Glomerular endothelial cell (primary cell): ENCODE data around the gene TRAF3IP1. TPM values are rescaled to one million over a fixed set of nuclear protein-coding genes. Genes with fewer than 3 reads are reported as not detected.

Source experiments
- DNase-seq: peaks from one replicate; pipeline ENCODE4 v3.0.0-alpha.2; 2011; ENCODE audit warnings: low read depth, low spot score; ENCODE audit errors: extremely low read depth
- total RNA-seq: library from RNA; depleted of rRNA; stranded (reverse); fragments of >200 nt; gene quantifications from 2 replicates; pipeline ENCODE4 v1.2.3, GENCODE V29; 2015

Gene TRAF3IP1
- total RNA-seq, 1 donor from 2014 or later = 8.9 TPM

DNA sequence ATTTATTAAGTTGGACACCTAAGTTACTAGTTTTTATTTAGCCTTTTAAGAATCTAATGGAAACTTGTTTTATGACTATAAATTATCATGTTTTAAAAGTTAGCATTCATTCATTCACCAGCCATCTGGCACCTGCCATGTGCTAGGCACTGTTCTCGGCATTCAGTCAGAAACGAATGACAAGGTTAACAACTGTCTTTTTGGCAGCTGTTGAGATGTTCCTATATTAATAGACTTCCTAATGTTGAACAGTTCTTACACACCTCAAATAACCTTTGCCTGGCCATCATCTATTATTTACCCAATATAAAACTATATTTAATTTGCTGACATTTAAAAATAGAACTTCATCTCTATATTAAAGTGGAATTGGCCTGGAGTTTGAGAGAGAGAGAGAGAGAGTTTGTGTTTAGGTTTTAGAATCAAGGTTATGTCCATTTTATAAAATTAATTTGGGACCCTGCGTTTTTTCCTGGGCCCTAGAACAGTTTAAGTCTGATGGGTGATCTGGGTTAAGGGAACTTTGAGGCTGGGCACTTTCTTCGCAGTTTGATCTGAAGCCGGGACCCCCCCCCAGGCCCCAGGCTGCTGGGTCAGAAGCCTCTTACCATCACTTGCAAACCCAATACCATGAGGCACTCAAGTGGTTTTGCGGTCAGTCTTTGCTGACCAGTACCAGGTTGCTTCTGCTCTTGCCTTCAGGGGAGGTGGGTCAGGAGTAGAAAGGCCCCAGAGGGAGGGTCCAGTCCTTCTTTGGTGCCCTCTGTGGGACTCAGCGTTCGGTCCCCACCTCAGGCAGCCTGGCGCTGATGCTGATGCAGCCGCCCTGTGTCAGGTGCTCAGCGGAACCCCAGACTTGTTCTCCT is 58.1 kb downstream of the TRAF3IP1 start:
- no peak for DNase-seq

- no peak for DNase-seq
These were observed 58.9 kb downstream of the TRAF3IP1 start for GRCh38 chr2:238379096-238379810.

GRCh38 chr2:238380336-238380735 is 60.0 kb downstream of the TRAF3IP1 start:
- no peak for DNase-seq

GRCh38 chr2:238380785-238381184 is 60.5 kb downstream of the TRAF3IP1 start:
- no peak for DNase-seq

DNA sequence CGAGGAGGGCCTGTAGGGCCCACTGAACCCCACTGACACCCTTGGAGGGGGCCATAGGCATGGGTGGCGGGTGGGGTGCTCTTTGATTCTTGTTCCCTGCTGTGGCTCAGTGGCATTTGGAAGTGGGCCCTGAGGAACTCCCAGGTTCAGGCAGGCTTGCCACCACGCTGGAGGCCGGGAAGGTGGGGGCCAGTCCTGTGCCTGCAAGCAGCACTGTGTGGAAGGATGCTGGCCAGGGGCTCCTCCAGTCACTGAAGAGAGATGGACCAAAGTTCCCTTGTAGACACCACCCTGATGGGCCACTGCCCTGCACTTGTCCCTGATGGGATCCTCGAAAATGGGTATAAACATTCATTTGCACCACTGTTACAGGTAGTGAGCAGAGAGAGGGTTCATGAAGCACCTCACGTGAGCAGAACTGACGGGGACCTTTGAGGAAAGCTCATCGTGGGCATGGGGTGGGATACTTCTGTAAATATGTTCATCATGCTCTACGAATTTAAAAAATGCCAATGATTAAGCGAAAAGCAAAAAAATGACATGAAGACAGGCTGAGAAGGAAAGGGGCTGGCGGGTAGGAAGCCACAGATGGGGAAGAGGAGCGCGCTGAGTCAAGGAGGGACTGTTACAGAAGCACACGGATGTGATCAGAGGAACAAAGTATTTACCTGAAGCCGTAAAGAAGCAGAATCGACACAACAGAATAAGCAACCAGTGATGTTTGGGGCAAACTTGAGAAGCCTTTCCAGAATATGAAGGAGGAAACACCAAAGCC is 61.2 kb downstream of the TRAF3IP1 start:
- DNase-seq = no peak

GRCh38 chr2:238382381-238382781 is 62.1 kb downstream of the TRAF3IP1 start:
- DNase-seq = no peak

GRCh38 chr2:238383135-238383534 is 62.8 kb downstream of the TRAF3IP1 start:
- no peak for DNase-seq

DNA sequence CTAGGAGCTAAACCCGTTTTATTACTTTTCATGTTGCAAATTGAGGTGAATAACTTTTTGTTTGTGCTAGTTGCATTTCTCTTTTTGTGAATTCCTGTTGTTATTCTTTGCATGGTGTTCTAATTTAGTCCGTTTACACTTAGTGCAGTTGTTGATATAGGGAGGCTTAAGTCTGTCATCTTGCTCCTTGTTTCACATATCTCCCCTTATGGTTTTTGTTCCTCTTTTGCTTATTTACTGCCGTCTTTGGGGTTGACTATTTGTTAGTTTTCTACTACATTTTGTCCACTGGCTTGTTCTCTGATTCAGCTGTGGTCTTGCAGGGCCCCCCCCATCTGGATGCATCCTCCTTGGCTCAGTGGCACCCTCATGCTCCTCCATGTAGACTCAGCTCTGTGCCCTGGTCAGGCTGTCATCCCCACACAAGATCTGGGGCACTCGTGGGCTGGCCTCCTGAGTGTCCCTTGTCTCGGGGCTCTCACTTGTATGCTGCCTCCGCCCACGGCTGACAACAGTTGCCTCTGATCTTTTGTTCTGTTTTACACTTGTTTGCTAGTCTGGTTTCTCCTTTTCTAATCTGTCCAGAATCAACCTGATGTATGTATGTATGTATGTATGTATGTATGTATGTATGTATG is 63.5 kb downstream of the TRAF3IP1 start:
- DNase-seq = no peak

- no peak for DNase-seq
These were observed 67.0 kb downstream of the TRAF3IP1 start for GRCh38 chr2:238387332-238387731.

DNA sequence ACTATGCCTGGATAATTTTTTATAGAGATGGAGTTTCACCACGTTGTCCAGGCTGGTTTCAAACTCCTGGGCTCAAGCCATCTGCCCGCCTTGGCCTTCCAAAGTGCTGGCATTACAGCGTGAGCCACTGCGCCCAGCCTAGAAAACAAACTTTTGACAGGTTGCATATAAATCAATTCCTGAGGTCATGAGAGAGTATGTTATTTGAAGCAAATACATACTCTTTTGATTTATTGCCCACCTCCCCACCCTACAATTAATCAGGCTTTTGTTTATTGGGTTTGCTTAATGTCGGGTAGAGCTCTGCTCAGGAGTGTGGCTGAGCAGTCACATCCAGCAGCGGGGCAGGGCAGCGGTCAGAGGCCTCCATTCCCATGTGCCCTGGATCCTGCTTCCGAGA is 68.5 kb downstream of the TRAF3IP1 start:
- DNase-seq = no peak

DNA sequence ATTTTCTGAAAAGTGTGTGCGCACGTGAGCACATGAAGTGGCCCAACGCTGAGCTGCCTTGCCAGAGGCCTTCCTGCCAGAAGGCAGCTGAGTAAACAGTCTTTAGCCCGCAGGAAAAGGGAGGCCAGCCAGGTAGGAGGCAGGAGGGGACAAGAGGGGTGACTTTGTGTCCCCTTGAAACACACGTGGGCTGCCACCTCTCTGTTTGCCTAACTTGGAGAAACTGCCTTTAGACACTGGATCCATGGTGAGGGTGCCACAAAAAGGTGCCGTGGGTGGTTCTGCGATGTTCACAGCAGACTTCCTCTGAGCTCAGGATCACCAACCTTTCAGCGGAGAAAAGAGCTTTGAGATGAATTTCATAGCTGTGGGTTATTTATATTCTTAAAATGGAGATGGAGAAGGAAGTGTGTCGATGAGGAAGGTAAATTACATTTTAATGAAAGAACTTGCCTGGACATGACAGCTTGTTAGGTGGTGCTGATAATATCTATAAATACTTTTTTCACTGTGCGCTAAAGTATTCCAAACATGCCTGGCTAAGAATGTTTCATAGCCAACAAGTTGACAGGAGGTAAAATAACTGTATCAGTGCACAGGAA is 69.8 kb downstream of the TRAF3IP1 start:
- DNase-seq = no peak

DNA sequence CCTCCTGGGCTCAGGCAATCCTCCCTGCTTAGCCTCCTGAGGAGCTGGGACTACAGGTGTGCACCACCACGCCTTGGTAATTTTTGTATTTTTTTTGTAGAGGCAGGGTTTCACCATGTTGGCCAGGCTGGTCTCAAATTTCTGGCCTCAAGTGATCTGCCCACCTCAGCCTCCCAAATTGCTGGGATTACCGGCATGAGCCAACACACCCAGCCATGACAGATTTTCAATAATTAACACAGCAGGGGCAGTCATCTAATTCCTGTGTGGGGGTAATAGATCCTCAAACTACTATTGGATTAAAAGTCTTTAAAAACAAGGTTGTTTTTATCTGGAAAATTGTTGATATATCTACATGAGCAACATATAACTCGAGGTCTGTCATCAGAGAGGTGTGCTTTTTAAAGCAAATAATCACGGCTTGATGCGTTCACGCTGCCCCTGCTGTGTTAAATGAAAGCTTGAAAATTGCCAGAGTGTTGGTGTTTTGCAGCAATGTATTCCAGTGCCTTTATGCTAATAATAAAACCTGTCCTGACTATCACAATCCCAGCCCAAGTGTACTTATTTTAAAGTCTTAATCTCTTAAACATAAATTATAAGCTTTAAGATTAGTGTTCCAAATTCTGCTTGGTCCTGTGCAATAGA is 70.8 kb downstream of the TRAF3IP1 start:
- DNase-seq = no peak

- no peak for DNase-seq
These were observed 76.3 kb downstream of the TRAF3IP1 start for GRCh38 chr2:238396663-238397062.

- DNase-seq = no peak
These were observed 77.0 kb downstream of the TRAF3IP1 start for GRCh38 chr2:238397356-238397755.

GRCh38 chr2:238398577-238398976 is 78.3 kb downstream of the TRAF3IP1 start:
- DNase-seq = no peak

DNA sequence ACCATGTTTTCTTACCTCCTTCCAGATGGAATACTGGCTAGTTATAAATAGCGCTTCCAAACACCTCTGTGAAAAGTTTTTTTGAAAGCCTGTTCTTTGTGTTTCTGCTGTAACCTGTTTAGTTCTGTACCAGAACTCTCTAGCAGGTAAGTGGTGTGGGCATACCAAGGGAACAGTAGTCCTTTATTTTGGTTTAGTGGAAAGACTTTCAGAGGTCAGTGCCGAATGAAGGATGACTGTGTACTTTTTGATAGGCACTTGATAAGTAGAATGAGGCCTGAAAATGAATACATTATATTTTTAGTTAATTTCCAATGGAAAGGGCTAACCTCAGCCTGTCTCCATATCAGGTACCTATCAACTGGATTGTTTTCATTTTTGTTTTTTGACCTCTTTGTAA is 78.8 kb downstream of the TRAF3IP1 start:
- no peak for DNase-seq

DNA sequence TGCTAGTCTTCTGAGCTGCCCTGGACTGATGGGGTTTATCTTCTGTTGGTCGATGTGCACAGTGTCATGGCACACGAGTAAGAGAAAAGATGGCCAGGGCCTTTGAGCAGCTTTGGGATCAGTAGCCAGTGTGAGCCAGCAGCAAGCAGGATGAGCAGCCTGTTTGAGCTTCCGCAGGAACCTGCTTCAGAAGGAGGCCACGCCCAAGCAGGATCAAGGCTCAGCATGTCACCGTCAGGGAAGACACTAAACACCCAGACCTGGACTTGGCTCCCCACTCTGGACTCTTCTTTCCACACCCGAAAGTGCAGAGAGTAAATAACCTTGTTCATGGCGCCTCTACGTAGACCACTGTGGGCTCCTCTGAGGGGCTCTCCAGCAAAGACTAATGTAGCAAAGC is 81.2 kb downstream of the TRAF3IP1 start:
- DNase-seq = no peak

- DNase-seq = no peak
These were observed 83.5 kb downstream of the TRAF3IP1 start for GRCh38 chr2:238403632-238404405.
